GM18517 (cell line): ENCODE data around the gene USP47.

Experiments used
- ATAC-seq: cut with Tn5 transposase; IDR thresholded peaks from one replicate; pipeline ENCODE4 v1.9.1; 2021; ENCODE audit warnings: mild to moderate bottlenecking, moderate library complexity; ENCODE audit not compliant: unreplicated experiment

USP47 gene, protein sequence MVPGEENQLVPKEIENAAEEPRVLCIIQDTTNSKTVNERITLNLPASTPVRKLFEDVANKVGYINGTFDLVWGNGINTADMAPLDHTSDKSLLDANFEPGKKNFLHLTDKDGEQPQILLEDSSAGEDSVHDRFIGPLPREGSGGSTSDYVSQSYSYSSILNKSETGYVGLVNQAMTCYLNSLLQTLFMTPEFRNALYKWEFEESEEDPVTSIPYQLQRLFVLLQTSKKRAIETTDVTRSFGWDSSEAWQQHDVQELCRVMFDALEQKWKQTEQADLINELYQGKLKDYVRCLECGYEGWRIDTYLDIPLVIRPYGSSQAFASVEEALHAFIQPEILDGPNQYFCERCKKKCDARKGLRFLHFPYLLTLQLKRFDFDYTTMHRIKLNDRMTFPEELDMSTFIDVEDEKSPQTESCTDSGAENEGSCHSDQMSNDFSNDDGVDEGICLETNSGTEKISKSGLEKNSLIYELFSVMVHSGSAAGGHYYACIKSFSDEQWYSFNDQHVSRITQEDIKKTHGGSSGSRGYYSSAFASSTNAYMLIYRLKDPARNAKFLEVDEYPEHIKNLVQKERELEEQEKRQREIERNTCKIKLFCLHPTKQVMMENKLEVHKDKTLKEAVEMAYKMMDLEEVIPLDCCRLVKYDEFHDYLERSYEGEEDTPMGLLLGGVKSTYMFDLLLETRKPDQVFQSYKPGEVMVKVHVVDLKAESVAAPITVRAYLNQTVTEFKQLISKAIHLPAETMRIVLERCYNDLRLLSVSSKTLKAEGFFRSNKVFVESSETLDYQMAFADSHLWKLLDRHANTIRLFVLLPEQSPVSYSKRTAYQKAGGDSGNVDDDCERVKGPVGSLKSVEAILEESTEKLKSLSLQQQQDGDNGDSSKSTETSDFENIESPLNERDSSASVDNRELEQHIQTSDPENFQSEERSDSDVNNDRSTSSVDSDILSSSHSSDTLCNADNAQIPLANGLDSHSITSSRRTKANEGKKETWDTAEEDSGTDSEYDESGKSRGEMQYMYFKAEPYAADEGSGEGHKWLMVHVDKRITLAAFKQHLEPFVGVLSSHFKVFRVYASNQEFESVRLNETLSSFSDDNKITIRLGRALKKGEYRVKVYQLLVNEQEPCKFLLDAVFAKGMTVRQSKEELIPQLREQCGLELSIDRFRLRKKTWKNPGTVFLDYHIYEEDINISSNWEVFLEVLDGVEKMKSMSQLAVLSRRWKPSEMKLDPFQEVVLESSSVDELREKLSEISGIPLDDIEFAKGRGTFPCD (N-terminal part only)

DNA sequence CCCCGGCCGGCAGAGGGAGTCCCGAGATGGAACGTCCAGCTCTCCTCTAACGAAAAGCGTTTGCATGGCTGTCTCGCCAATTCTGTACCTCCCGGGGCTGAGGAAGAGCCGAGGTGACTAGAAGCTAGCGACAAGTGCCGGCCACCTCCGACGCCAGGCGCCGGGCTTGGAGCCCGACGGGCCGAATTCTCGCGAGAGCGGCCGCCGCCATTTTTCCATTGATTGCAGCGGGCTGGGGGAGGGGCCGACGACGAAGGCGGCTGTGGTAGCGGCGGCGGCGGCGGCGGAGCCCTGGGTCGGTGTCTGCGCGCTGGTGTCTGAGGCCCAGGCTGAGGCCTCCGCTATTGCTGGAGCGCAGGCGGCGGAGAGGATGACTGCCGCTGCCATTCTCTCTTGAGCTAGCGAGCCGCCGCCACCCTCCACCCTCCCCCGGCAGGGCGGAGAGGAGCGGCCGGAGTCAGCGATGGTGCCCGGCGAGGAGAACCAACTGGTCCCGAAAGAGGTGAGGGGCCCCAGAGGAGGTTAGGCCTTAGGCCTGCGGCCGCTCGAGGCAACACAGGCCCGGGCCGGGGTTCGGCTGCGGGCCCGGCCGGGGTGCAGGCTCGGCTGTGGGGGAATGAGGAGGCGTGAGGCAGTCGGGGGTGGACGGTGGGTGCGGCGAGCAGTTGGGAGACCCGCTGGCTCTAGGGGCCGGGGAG, at the start of gene USP47:
TSS of gene USP47 (plus strand) at position 250 of the 698 bp plus-strand sequence. CDS start at position 464, 214 bp downstream.
- peak; percentile 61 for ATAC-seq

DNA sequence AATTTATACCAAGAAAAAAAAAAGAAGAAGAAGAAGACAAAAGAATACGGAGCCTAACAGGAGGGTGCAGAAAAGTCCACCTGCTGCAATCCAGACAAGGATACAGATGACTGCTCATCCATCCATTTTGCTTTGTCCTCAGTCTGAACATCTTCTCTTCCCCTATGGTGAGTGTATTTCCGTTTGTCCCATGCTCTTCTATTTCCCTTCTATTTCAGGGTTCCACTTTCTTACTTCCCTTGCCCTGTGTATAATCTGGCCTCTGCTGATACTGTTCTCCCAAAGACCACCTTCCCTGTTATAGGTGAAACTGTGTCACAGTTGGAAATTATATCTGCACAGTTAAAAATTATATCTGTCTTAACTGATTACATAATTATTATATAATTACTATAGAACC, 48.7 kb upstream of the USP47 start:
- ATAC-seq: no peak

DNA sequence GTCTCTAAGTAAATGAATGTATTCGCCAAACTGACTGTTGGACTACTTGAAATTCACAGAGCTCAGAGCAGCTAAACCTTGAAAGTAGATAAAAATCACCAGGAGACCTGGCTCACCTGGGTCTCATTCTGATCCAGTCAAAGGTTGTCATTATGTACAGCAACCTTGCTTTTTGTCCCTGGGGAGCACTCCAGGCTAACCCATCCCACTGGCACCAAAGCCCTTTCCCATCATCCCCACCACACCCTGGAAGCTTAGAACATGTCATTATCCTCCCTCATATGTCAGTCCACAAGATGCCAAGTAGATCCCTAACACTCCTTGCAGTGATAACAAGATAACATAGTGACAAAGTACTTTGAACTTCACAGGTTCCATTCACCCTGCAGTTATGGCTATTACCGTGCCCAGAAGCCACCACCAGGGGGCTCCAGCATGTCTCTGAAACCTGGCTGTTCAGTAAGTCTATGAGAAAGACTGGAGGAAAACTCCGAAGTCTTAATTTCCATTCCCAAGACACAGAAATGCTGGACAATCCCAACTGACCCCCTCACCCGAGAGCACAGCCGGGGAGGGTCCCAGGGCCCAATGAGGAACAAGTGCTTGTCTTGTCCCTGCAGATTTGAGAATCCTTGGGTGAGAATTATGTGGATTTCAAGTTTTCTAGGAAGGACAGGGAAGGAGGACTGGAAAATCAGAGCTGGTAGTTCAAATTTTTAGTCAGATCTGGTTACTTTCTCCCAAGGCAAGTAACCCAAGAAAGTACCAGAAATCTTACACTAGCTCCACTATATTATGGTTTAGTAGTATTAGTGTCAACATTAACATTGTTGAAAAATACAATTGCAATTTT, 43.0 kb upstream of the USP47 start:
- no peak for ATAC-seq

DNA sequence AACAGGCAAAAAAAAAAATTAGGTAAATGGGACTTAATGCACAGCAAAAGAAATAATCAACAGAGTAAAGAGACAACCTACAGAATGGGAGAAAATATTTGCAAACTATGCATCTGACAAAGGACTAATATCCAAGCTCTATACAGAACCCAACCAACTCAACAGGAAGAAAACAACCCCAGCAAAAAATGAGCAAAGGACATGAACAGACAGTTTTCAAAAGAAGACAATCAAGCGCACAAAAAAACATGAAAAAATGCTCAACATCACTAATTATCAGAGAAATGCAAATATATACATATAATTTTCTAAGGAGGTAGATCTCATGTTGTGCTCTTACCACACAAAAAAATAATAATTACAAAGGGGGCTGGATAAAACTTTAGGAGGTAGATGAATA, 36.5 kb upstream of the USP47 start:
- ATAC-seq: no peak

DNA sequence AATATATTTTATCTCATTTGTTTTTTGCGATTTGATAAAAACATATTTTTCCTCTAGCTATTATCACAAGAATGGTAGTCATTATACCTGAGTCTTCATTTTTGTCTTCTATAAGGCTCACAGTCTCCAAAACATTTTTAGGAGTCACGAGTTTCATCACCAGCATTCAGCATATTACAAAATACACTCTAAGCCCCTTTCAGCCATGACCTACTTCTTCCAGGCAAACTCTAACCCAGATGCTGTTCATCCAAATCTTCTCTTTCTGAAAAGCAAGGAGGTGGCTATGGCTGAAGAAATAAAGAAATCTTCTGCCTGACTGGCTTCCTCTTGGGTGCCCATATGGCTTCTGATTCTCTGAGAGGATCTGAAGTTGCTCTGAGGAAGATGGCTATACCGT, 35.7 kb upstream of the USP47 start:
- no peak for ATAC-seq

- no peak for ATAC-seq
Observed at GRCh38 chr11:11806586-11806985, 35.2 kb upstream of the USP47 start.

- ATAC-seq: no peak
Observed at GRCh38 chr11:11807811-11808782, 33.7 kb upstream of the USP47 start.

DNA sequence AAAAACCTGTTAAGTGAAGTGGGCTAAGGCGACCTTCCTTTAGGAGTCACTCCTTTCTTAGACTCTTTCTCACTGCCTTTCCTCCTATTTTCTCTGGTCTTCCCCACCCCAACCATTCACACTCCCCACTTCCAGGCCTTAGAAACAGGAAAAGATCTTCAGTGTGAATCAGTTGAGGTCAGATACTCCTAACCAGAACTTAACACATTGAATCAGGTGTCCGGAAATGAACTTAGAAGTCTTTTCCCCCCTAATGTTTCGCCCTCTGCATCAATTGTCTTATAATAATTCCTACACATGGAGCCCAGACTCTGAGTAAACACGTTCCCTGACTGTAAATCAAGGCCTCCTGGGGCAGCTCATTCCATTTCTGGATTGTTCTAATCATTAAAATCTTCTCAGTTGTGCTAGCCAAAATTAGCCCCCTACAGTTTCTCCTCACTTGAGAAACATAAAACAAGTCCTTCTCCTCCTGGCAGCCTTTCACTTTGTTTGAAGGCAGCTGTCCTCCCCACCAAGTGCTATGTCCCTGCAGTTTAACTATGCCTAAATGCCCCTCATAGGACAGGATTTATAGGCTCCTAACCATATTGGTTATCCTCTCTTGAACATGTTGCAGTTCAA, 32.7 kb upstream of the USP47 start:
- no peak for ATAC-seq

DNA sequence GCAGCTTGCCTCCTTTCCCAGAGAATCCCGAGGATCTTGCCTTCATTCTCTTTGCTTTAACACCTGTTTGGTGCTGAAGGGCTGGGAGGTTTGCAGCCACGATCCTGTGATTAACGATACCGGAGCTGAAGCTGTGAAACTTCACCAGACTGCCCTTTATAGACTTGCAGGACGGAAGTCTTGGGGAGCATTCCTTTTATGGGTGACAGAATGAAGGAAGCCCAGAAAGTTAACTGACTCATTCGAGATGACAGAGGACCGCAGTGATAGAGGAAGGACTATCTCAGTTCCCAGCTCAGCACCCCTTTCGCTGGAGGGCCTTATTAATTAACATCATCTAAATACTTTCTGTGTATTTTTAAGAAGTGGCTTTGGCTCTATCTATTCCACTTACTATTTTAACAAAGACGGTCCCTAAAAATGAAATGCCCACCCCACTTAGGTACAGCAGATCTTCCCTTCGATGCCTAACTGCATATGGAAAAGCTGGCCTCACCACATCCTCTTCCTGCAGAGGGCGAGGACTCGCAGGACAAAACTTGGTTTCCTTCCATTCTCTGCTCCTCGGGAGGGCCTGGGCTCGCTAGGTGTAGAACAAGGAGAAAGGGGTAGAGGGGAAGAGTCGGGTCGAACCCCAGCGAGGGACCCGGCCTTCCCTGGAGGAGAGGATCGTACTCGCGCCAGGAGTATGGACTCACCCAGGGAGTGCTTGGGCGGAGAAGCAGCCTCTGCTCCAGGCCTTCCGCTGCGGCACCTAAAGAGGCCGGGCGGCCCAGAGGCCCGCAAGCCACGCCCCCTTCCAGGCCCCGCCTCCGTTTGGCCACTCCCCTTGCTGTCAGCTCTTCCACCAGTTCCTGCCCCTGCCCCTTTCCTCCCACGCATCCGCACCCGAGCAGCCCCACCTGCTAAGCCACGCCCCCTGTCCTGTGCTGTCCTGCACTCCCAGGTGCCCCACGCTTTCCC, 30.7 kb upstream of the USP47 start:
- ATAC-seq: no peak

DNA sequence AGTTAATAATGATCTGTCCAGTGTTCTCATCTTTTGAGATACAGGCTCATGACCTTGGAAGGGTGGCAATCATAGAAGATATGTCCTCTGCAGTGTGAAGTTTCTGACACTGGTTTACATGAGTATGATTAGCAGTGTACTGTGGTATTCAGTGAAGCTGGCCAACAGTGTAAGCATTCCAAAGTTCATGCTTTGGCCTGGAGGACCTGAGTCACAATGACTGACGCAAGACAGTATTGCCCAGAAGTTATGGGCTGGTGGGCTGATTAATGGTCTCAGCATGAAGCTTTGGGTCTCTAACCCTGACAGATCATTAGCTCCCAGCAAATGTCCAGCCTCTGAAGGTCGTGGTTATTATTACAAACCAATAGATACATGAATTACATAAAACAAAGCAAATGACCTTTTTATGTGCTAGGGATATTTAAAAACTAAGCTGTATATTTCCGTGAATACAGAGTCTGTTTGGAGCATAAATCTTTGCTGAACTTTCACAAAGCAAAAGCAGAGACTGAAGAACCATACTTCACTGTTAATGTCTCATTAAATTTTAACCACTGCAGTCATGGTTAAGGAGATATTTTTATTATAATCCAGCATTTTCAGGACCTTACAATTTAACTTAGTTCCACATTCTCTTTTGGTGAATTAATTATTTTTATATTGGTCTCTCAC, 28.3 kb upstream of the USP47 start:
- no peak for ATAC-seq

DNA sequence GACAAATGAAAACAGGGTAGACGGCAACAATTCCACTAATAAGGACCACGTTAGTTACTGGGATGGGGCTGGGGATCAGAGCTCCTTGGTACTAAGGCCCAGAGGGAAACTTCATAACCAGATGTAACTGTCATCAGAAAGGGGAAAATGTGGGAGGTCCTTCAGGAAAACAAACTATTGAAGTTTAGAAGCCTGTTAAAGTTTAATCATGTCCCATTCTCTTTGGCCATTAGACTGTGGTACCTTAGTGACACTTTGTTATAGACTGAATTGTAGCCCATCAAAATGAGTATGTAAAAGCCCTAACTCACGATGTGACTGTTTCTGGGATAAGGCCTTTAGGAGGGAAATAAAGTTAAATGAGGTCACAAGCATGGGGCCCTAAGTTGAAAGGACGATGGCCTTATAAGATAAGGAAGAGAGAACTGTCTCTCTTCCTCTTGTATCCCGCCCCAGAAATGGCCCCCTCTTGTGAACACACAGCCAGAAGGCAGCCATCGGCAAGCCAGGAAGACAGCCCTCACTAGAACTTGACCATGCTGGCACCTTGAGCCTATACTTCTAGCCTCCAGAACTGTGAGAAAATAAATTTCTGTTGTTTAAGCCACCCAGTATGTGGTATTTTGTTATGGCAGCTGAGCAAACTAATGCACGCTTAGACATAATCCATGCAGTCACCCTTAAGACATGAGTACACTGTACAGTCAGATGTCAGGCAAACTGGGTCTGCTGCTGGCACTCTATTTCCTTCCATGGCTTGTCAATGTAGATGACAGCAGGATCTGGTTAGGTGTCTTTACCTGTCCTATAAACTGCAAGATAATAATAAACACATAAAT, 26.9 kb upstream of the USP47 start:
- ATAC-seq: no peak

- ATAC-seq: no peak
Observed at GRCh38 chr11:11816511-11817314, 25.1 kb upstream of the USP47 start.

GRCh38 chr11:11817957-11818356, 23.8 kb upstream of the USP47 start:
- ATAC-seq: no peak

DNA sequence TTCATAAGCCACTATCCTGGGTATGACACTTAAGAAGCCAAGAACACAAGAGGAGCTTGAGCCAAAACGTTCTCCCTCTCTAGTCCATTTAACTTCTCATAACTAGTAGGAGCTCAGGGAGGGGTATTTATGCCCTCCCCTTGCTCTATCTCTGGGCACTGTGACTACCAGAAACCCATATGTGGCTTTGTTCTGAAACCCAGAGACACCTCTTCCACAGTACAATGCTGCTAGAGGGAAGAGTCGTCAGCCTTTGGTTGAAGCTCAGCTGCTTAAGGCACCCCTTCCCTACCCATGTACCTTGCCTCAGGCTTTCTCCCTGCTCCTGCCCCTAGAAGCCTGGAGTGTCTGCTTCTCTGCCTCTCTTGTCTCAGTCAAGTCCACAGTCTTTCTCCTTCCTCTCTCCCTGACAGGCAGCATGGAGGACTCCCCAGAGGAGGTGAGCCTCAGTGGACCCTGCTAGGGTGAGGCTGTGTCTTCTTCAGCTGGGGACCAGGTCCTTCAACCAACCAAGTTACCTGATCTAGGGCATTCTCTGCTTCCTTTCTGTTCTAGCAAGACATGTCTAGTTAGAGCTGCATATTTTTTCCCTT, 23.1 kb upstream of the USP47 start:
- ATAC-seq: no peak
